Activated naive CD4-positive, alpha-beta T cell treated with anti-CD3 and anti-CD28 coated beads, Interleukin-2, amount 50 U/mL, for 24 hours (primary cell): ENCODE results near the gene KIFC3.
"Not testable (repeated sequence)": the region's sequence is repeated elsewhere in the genome, so short reads cannot be mapped to it uniquely, and the experiment has no call there.

Source experiments
- H3K27ac Mint-ChIP-seq: one replicate; pipeline ENCODE4 v1.8.0; 2021; ENCODE audit warnings: mild to moderate bottlenecking, mixed read lengths
- H3K27me3 Mint-ChIP-seq: one replicate; pipeline ENCODE4 v1.8.0; 2021; ENCODE audit warnings: mixed read lengths
- H3K36me3 Mint-ChIP-seq: one replicate; pipeline ENCODE4 v1.8.0; 2021; ENCODE audit warnings: mixed read lengths
- H3K4me1 Mint-ChIP-seq: one replicate; pipeline ENCODE4 v1.8.0; 2021; ENCODE audit warnings: mixed read lengths
- H3K4me3 Mint-ChIP-seq: one replicate; pipeline ENCODE4 v1.8.0; 2021; ENCODE audit warnings: mild to moderate bottlenecking, mixed read lengths
- H3K9me3 Mint-ChIP-seq: one replicate; pipeline ENCODE4 v1.8.0; 2021; ENCODE audit warnings: mixed read lengths

The KIFC3 gene

DNA sequence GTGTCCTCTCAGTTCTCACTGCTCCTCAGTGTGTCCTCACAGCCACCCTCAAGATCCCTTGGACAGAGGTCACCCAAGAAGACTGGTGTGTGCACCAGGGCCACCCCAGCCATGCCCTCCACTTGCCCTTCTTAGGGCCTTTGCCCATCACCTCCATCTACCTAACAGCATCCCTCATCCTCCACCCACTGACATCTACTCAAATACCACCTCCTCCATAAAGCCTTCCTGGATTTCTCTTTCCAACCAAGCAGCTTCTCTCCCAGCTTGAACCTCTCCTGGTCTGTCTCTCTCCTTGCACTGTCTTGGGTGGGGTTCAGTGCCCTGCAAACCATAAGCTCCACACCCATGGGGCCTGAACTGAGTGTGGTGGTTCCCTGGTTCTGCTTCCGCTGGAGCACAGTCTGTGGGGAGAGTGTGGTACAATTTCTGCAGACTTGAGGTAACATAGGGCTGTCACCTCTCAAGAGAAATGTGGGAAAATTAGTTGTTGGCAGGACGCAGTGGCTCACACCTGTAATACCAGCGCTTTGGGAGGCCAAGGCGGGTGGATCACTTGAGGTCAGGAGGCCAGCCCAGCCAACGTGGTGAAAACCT is 52.3 kb downstream of the KIFC3 start:
- Mint-ChIP-seq H3K27me3 (no peaks in the 10 kb centered on the region), H3K4me3 (no peak overlapping the region), H3K27ac (no peak overlapping the region), H3K9me3 (no peaks in the 10 kb centered on the region), H3K4me1 (no peaks in the 10 kb centered on the region), H3K36me3 (no peaks in the 10 kb centered on the region)

DNA sequence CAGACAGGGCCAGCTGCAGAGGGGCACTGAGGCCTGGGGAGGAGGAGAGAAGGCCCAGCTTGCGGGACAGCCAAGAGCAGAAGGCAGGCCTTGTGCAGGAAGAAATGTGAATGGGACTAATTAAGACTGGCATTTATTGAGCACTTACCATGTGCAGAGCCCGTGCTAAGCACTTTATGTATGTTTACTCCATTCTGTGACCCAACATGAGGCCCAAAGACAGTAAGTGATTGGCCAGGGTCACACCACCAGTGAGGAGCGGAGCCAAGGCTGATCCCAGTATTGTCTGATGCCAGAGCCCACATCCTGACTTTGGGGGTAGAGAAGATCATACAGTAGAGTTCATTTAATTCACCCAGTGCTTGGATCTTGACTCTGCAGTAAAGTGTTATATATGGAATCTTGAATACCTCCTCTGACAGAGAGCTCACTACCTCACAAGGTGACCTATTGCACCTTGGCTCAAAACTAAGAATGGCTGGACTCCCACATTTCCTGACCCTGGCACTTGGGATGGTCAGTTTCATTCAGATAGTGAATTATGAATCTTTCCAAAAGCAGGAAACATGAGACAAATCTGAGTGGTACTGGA is 53.1 kb downstream of the KIFC3 start:
- Mint-ChIP-seq H3K9me3 (no peaks in the 10 kb centered on the region), H3K36me3 (no peaks in the 10 kb centered on the region), H3K27me3 (no peaks in the 10 kb centered on the region), H3K4me3 (no peak overlapping the region), H3K27ac (no peak overlapping the region), H3K4me1 (no peaks in the 10 kb centered on the region)

DNA sequence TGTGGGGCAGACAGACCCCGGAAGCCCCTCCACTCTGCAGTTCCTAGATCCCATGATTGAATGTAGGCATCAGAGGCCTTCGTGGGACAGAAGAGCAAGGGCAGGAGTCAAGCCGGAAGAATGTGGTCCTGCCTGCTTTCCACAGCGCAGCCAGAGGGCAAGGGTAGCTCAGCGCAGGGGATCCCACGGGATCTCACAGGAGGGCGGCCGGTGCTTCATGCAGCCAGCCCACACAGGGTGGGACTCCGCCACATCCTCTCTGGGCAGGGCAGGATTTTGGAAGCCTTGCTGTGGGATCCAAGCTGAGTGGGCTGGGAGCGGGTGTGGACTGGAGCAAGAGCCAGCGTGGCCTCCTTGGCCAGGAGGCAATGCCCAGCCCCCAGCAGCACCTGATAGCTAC is 53.7 kb downstream of the KIFC3 start:
- no peak overlapping the region for H3K27ac Mint-ChIP-seq

DNA sequence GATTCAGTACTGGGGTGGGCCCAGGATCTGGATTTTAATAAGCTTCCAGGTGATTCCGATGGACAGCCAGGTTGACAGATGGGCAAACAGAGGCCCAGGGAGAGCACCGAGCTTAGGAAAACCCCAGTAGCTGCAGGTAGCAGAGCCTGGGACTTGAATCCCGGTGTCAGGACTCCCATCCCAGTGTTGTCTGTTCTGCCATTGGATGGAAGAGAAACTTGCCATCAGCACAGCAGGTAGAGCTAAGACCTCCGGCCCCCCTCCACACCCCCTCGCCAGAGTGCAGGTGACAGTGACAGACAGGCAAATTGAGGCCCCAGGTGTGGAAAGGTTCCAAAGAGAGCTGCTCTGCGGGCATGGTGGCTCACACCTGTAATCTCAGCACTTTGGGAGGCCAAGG is 54.3 kb downstream of the KIFC3 start:
- Mint-ChIP-seq H3K9me3 (no peaks in the 10 kb centered on the region), H3K36me3 (no peaks in the 10 kb centered on the region), H3K27me3 (no peaks in the 10 kb centered on the region)

More for the DNA sequence above, 53.7 kb downstream of the KIFC3 start:
- Mint-ChIP-seq H3K4me3 (no peak overlapping the region), H3K4me1 (no peaks in the 10 kb centered on the region), H3K36me3 (no peaks in the 10 kb centered on the region), H3K27me3 (no peaks in the 10 kb centered on the region), H3K9me3 (no peaks in the 10 kb centered on the region)

DNA sequence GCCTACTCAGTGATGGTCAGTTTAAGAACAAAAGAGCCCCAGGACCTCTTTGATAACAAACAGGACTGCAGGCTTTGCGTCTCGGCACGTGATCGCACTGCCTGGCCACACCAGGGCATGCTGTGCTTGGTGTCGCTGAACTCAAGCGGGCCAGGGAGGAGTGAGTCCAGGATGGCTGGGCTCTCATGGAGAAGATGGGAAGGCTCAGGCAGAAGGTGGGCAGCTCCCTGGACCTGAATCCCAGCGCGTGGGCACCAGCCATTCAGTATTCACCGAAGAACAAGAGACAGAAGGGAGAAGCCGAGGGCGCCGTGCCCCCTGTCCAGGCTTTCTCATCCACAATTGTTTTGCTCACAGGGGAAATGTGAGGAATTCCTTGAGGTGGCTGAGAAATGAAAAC is 54.8 kb downstream of the KIFC3 start:
- H3K27me3 Mint-ChIP-seq, result no peaks in the 10 kb centered on the region
- no peak overlapping the region for H3K27ac Mint-ChIP-seq
- no peaks in the 10 kb centered on the region for H3K4me1 Mint-ChIP-seq
- no peaks in the 10 kb centered on the region for H3K36me3 Mint-ChIP-seq
- H3K9me3 Mint-ChIP-seq, result no peaks in the 10 kb centered on the region
- H3K4me3 Mint-ChIP-seq, result no peak overlapping the region

More for the DNA sequence above, 54.3 kb downstream of the KIFC3 start:
- Mint-ChIP-seq H3K4me3 (no peak overlapping the region), H3K27ac (no peak overlapping the region), H3K4me1 (no peaks in the 10 kb centered on the region)

DNA sequence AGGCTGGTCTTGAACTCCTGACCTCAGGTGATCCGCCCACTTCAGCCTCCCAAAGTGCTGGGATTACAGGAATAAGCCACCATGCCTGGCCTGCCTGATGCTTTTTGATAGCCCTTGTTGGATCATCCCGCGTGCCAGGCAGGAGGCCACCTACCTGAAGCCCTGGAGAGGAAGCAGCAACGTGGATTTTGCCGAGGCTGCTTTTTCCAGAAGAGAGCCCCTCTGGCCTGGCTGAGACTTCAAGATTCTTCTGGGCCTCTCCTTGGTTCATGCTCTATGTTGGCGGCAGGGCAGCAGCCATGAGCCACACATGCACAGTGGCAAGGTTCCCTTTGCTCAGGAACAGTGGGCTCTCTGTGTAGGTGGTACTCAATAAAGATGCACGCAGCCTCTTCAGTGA is 55.2 kb downstream of the KIFC3 start:
- Mint-ChIP-seq H3K4me3 (no peak overlapping the region), H3K9me3 (no peaks in the 10 kb centered on the region), H3K36me3 (no peaks in the 10 kb centered on the region), H3K27ac (no peak overlapping the region), H3K4me1 (no peaks in the 10 kb centered on the region), H3K27me3 (no peaks in the 10 kb centered on the region)

DNA sequence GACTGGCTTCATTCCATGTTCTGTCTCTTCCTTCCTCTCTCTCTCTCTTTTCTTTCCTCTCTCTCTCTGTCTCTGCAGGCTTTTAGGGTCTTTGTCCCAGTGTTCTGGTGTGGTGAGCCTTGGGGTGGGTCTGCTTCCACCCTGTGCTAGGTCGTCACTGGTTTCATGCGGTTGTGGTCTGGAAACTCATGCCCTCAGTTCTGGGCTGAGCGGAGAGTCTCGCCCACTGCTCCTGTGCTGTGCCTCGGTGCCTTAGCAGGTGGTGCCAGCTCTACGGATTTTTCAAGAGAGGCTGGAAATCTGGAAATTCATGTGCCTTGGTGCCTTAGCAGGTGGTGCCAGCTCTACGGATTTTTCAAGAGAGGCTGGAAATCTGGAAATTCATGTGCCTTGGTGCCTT is 56.0 kb downstream of the KIFC3 start:
- H3K36me3 Mint-ChIP-seq, H3K27me3 Mint-ChIP-seq, H3K4me1 Mint-ChIP-seq, H3K9me3 Mint-ChIP-seq, H3K4me3 Mint-ChIP-seq, H3K27ac Mint-ChIP-seq: not testable (repeated sequence)

DNA sequence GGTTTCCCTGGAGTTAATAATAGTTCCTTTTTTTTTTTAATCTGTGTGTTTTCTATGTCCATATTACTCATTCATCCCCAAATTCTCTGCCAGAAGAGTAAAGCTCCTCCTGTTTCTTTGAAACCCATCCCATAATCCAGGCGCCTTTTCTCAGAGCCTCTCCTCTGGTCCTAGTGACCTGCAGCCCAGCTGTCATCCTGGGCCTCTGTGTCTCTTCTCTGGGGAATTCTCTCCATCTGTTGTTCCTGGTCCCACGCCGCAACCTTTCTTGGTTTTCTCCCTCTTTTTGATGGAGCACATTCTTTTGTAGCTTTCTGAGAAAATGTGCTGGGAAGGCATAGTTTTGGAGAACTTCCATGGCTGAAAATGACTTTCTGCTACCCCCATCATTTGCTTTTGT is 56.5 kb downstream of the KIFC3 start:
- no peak overlapping the region for H3K27ac Mint-ChIP-seq
- no peaks in the 10 kb centered on the region for H3K27me3 Mint-ChIP-seq
- H3K4me1 Mint-ChIP-seq, result no peaks in the 10 kb centered on the region
- no peaks in the 10 kb centered on the region for H3K9me3 Mint-ChIP-seq
- no peak overlapping the region for H3K4me3 Mint-ChIP-seq
- H3K36me3 Mint-ChIP-seq, result no peaks in the 10 kb centered on the region

DNA sequence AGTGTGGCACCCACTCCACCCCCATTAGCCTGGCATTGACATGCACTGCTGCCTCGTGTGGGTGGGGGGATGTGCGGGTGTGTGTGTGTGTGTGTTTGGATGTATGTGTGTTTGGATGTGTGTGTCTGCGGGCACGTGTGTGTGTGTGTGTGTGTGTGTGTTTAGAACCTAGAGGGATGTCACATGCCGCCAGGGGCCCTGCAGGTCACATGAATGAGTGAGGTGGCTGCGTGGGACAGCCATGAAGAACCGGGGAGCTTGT is 57.7 kb downstream of the KIFC3 start:
- no peaks in the 10 kb centered on the region for H3K9me3 Mint-ChIP-seq
- H3K27ac Mint-ChIP-seq, result no peak overlapping the region
- no peaks in the 10 kb centered on the region for H3K27me3 Mint-ChIP-seq
- no peak overlapping the region for H3K4me3 Mint-ChIP-seq
- no peaks in the 10 kb centered on the region for H3K4me1 Mint-ChIP-seq
- no peaks in the 10 kb centered on the region for H3K36me3 Mint-ChIP-seq

DNA sequence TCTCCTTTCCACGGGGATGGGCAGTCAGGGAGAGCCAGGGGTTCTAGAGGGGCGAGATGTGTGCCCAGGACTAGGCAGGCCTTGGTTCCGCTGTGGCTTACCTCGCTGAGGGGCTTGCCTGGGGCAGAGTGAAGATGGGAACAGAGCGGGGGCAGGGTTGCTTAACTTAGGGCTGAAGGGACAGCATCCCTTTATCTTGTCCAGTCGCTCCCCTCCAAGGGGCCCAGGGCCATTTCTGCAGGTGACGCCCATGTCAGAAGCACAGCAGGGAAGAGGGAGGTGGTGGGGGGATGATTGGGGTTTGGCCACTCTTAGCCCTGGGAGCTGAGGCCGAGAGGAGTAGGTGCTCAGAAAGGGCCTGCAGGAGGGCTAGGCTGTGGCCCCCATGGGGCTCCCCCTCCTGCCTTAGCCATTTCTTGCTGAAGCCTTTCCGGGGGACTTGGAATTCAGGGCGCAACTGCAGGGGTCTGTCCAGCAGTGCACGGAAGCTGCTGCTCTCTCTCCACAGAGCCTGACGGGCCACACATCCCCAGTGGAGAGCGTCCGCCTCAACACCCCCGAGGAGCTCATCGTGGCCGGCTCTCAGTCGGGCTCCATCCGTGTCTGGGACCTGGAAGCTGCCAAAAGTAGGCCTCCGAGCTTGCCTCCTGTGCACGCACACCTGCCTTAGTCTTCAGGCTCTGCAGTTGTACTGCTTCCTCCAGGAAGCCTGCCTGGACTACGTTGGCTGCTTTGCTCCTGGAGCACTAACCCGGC is 58.2 kb downstream of the KIFC3 start:
- H3K4me3 Mint-ChIP-seq, result no peak overlapping the region
- no peaks in the 10 kb centered on the region for H3K36me3 Mint-ChIP-seq
- H3K4me1 Mint-ChIP-seq, result no peaks in the 10 kb centered on the region
- H3K9me3 Mint-ChIP-seq, result no peaks in the 10 kb centered on the region
- H3K27ac Mint-ChIP-seq, result no peak overlapping the region
- no peaks in the 10 kb centered on the region for H3K27me3 Mint-ChIP-seq

DNA sequence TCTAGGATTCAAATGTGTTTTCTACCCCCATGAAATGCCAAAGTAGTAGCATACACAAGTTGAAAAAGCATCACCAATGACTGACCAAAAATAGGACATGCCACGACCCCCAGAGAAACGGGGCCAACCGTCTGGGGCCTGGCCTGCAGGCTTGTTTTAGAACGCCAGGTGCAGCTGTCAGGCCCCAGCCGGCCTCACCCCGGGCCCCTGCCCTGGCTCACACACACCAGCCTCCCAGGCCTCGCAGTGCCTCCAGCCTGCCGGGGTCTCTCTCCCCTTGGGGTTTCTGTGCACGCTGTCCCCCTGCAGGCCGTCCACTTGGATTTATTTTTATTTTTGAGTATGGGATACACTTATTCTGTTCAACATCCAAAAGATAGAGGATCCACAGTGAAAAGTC is 58.8 kb downstream of the KIFC3 start:
- Mint-ChIP-seq H3K4me1 (no peaks in the 10 kb centered on the region), H3K36me3 (no peaks in the 10 kb centered on the region), H3K27me3 (no peaks in the 10 kb centered on the region), H3K9me3 (no peaks in the 10 kb centered on the region), H3K4me3 (no peak overlapping the region), H3K27ac (no peak overlapping the region)

DNA sequence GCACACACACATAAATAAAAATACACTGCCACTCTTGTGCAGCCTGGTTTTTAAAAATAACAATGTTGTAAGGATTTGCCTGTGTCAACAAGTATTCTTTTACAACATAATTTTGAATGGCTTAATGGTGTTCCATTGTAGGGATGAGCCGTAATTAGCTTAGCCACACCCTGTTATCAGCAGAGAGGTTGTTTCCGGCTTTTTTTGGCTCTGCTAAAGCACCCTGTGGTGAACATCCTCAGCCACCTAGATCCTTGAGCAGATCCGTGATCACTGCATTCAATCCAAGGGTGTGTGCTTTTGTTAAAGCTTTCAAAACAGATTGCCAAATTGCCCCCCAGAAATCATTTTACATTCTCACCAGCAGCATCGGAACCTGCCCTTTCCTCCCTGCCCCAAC is 59.7 kb downstream of the KIFC3 start:
- Mint-ChIP-seq H3K27me3 (no peaks in the 10 kb centered on the region), H3K36me3 (no peaks in the 10 kb centered on the region), H3K9me3 (no peaks in the 10 kb centered on the region), H3K27ac (no peak overlapping the region), H3K4me3 (no peak overlapping the region), H3K4me1 (peaks cover 3% of the 10 kb centered on the region)

DNA sequence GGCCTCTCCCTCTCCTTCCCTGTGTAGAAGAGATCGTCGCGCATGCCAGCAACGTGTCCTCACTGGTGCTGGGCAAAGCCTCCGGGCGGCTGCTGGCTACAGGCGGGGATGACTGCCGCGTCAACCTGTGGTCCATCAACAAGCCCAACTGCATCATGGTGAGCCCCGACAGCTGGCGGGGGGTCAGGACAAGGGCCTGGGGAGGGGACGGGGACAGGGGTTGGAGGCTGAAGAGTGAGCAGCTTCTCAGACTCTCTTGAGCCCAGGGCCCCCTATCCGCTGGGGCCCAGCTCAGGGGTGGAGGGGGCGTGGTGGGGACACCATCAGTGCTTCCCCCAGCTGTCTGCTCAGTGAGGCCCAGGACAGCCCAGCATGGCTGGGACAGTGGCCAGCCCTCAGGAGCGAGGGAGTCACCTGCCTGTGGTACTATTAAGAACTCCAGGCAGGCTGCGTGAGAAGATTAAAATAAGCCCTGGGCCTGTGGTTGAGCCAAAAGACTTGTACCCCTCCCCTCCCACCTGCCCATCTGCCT is 60.6 kb downstream of the KIFC3 start:
- Mint-ChIP-seq H3K27me3 (no peaks in the 10 kb centered on the region), H3K4me3 (no peak overlapping the region), H3K9me3 (no peaks in the 10 kb centered on the region), H3K4me1 (peaks cover 11% of the 10 kb centered on the region), H3K36me3 (no peaks in the 10 kb centered on the region), H3K27ac (no peak overlapping the region)

DNA sequence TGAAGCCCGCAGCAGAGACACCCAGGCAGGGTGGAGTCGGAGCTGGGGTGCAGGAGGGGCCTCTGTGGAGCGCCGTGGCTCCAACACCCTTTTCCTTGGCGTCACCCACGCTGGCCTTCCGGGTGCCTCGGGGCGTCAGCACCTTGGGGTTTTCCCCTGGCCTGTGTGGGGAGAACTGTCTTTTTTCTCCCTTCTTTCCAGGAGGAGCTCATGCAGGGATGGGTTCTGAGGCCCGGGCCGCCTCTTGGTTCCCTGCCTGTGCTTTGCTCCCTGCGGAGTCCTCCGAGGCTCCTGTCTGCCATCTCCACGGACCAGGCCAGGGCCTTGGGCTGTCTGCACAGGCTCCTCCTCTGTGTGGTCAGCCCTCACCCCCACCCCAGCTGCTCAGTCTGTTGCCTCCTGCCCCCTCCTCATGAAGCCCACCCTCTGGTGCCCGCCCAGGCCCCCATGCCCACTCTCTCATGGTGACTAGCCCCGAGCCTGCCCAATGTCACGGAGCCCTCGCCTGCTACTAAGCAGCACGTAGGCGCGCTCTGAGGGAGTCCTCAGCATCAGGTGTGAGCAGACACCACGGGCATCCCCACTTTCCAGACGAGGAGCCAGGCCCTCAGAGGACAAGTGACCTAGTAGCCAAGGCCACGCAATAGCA is 61.7 kb downstream of the KIFC3 start:
- H3K4me1 Mint-ChIP-seq, result peaks cover 16% of the 10 kb centered on the region
- no peaks in the 10 kb centered on the region for H3K9me3 Mint-ChIP-seq
- no peaks in the 10 kb centered on the region for H3K36me3 Mint-ChIP-seq
- no peak overlapping the region for H3K27ac Mint-ChIP-seq
- no peak overlapping the region for H3K4me3 Mint-ChIP-seq
- no peaks in the 10 kb centered on the region for H3K27me3 Mint-ChIP-seq

DNA sequence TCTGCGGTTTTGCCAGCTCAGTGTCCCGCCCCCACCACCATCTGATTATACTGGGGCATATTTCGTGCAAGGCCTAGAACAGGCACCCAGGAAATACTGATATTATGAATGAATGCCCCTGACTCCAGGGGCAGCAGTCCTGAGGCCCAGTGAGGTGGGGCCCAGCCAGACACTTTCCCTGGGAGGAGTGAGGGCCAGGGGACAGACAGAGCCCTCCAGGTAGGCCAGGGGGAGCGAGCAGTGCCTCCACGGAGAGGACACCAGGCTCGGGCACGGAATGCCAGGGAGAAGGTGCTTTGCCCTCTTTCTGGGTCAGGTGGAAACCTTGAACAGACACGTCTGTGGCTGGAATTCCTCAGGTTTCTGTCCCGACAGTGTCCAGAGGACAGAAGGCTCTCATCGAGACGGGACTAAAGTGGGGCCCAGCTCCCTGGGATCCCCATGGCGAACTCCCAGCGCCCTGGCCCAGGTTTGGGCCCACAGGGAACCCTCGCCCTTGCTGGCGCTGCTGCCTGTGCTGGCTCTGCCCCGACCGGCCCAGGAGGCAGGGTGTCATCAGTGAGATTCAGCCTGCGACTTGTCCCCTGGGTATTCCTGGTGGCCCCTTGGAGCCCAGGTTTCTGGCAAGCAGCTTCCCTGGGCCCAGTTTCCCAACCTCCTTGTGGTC is 62.4 kb downstream of the KIFC3 start:
- H3K4me3 Mint-ChIP-seq, result no peak overlapping the region
- no peaks in the 10 kb centered on the region for H3K36me3 Mint-ChIP-seq

DNA sequence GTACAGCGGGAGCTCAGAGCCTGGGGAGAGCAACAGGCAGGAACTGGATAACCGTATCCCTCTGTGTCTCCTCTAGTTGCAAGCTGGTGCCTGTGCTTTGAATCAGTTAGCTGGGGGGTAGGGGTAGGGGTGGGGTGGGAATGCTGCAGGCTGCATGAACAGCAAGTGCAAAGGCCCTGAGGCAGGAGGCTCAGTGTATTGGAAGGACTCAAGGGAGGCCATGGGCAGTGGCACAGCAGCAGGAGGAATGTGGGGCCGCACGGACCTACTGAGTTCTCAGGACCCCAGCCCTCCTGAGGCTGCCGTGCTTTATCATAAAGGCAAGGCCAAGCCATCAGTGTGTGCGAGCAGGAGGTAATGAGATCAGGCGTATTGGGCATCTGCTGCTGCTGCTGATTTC is 63.4 kb downstream of the KIFC3 start:
- H3K36me3 Mint-ChIP-seq, result no peaks in the 10 kb centered on the region
- H3K9me3 Mint-ChIP-seq, result no peaks in the 10 kb centered on the region

More for the DNA sequence above, 62.4 kb downstream of the KIFC3 start:
- Mint-ChIP-seq H3K4me1 (peaks cover 18% of the 10 kb centered on the region), H3K9me3 (no peaks in the 10 kb centered on the region), H3K27me3 (no peaks in the 10 kb centered on the region), H3K27ac (no peak overlapping the region)

More for the DNA sequence above, 63.4 kb downstream of the KIFC3 start:
- Mint-ChIP-seq H3K4me1 (peaks cover 18% of the 10 kb centered on the region), H3K27ac (no peak overlapping the region), H3K4me3 (no peak overlapping the region), H3K27me3 (no peaks in the 10 kb centered on the region)
